Neuron (in vitro differentiated cells): ENCODE measurements around the gene CD81.

ENCODE experiments used
- H2AFZ ChIP-seq: one replicate; pipeline ENCODE4 v1.6.1; 2013; ENCODE audit warnings: low read depth, mild to moderate bottlenecking, inconsistent platforms, low read length, moderate library complexity
- H3K27me3 ChIP-seq: one replicate; pipeline ENCODE4 v1.6.1; 2013; ENCODE audit warnings: low read length; ENCODE audit not compliant: insufficient read depth
- H3K36me3 ChIP-seq: one replicate; pipeline ENCODE4 v1.6.1; 2013; ENCODE audit warnings: low read length; ENCODE audit not compliant: insufficient read depth
- H3K4me1 ChIP-seq: one replicate; pipeline ENCODE4 v1.6.1; 2013; ENCODE audit warnings: low read length; ENCODE audit not compliant: insufficient read depth
- H3K4me3 ChIP-seq: 2 replicates; pipeline ENCODE4 v1.5.1; 2013; ENCODE audit warnings: mild to moderate bottlenecking, low read length, moderate library complexity
- H3K9me3 ChIP-seq: one replicate; pipeline ENCODE4 v1.6.1; 2013; ENCODE audit warnings: low read length

CD81 gene

GRCh38 chr11:2433106-2433925 is 56.2 kb downstream of the CD81 start:
- Histone ChIP-seq H3K4me3 (no peak overlapping the region), H3K27me3 (no peaks in the 10 kb centered on the region)

GRCh38 chr11:2434008-2434407 is 56.9 kb downstream of the CD81 start:
- no peak overlapping the region for H3K4me3 ChIP-seq
- H3K9me3 ChIP-seq: no peaks in the 10 kb centered on the region
- H2AFZ ChIP-seq: no peak overlapping the region
- no peaks in the 10 kb centered on the region for H3K4me1 ChIP-seq
- H3K27me3 ChIP-seq: no peaks in the 10 kb centered on the region
- no peaks in the 10 kb centered on the region for H3K36me3 ChIP-seq

More at GRCh38 chr11:2433106-2433925, 56.2 kb downstream of the CD81 start:
- Histone ChIP-seq H3K4me1 (no peaks in the 10 kb centered on the region), H2AFZ (no peak overlapping the region), H3K36me3 (no peaks in the 10 kb centered on the region), H3K9me3 (no peaks in the 10 kb centered on the region)

- no peaks in the 10 kb centered on the region for H3K36me3 ChIP-seq
- no peak overlapping the region for H2AFZ ChIP-seq
- H3K27me3 ChIP-seq: no peaks in the 10 kb centered on the region
- no peak overlapping the region for H3K4me3 ChIP-seq
- no peaks in the 10 kb centered on the region for H3K9me3 ChIP-seq
- no peaks in the 10 kb centered on the region for H3K4me1 ChIP-seq
Measured at GRCh38 chr11:2434506-2435255, 57.6 kb downstream of the CD81 start.

GRCh38 chr11:2435288-2436012 is 58.3 kb downstream of the CD81 start:
- Histone ChIP-seq H3K27me3 (no peaks in the 10 kb centered on the region), H2AFZ (no peak overlapping the region), H3K36me3 (no peaks in the 10 kb centered on the region), H3K4me3 (no peak overlapping the region), H3K9me3 (no peaks in the 10 kb centered on the region), H3K4me1 (no peaks in the 10 kb centered on the region)

GRCh38 chr11:2436013-2436520 is 59.0 kb downstream of the CD81 start:
- Histone ChIP-seq H2AFZ (no peak overlapping the region), H3K36me3 (no peaks in the 10 kb centered on the region), H3K27me3 (no peaks in the 10 kb centered on the region), H3K4me3 (no peak overlapping the region), H3K4me1 (no peaks in the 10 kb centered on the region), H3K9me3 (no peaks in the 10 kb centered on the region)

GRCh38 chr11:2436521-2437031 is 59.5 kb downstream of the CD81 start:
- Histone ChIP-seq H2AFZ (no peak overlapping the region), H3K27me3 (no peaks in the 10 kb centered on the region), H3K36me3 (no peaks in the 10 kb centered on the region), H3K4me3 (no peak overlapping the region), H3K9me3 (no peaks in the 10 kb centered on the region), H3K4me1 (no peaks in the 10 kb centered on the region)

- H3K4me1 ChIP-seq: no peaks in the 10 kb centered on the region
- peaks cover 5% of the 10 kb centered on the region for H3K27me3 ChIP-seq
- no peaks in the 10 kb centered on the region for H3K36me3 ChIP-seq
- H2AFZ ChIP-seq: no peak overlapping the region
- H3K4me3 ChIP-seq: no peak overlapping the region
- no peaks in the 10 kb centered on the region for H3K9me3 ChIP-seq
Measured at GRCh38 chr11:2437516-2437915, 60.4 kb downstream of the CD81 start.

GRCh38 chr11:2439820-2440219 is 62.7 kb downstream of the CD81 start:
- peaks cover 23% of the 10 kb centered on the region for H3K27me3 ChIP-seq

GRCh38 chr11:2440646-2441045 is 63.5 kb downstream of the CD81 start:
- Histone ChIP-seq H3K9me3 (peaks cover 7% of the 10 kb centered on the region), H3K4me1 (no peaks in the 10 kb centered on the region), H3K36me3 (no peaks in the 10 kb centered on the region), H2AFZ (no peak overlapping the region), H3K4me3 (no peak overlapping the region), H3K27me3 (peaks cover 28% of the 10 kb centered on the region)

More at GRCh38 chr11:2439820-2440219, 62.7 kb downstream of the CD81 start:
- Histone ChIP-seq H3K4me3 (no peak overlapping the region), H2AFZ (no peak overlapping the region), H3K9me3 (peaks cover 7% of the 10 kb centered on the region), H3K36me3 (no peaks in the 10 kb centered on the region), H3K4me1 (no peaks in the 10 kb centered on the region)

- Histone ChIP-seq H3K4me3 (no peak overlapping the region), H3K9me3 (peaks cover 7% of the 10 kb centered on the region), H2AFZ (no peak overlapping the region), H3K4me1 (no peaks in the 10 kb centered on the region), H3K36me3 (no peaks in the 10 kb centered on the region), H3K27me3 (peaks cover 33% of the 10 kb centered on the region)
Measured at GRCh38 chr11:2441171-2441570, 64.1 kb downstream of the CD81 start.

- Histone ChIP-seq H3K4me3 (no peak overlapping the region), H3K36me3 (no peaks in the 10 kb centered on the region), H3K9me3 (peaks cover 7% of the 10 kb centered on the region), H2AFZ (no peak overlapping the region), H3K27me3 (peaks cover 48% of the 10 kb centered on the region), H3K4me1 (no peaks in the 10 kb centered on the region)
Measured at GRCh38 chr11:2442589-2442988, 65.5 kb downstream of the CD81 start.

- H3K4me3 ChIP-seq: no peak overlapping the region
- H3K27me3 ChIP-seq: peaks cover 53% of the 10 kb centered on the region
- no peaks in the 10 kb centered on the region for H3K4me1 ChIP-seq
- H3K9me3 ChIP-seq: peaks cover 7% of the 10 kb centered on the region
- no peaks in the 10 kb centered on the region for H3K36me3 ChIP-seq
- H2AFZ ChIP-seq: no peak overlapping the region
Measured at GRCh38 chr11:2443406-2443805, 66.3 kb downstream of the CD81 start.
